Colonic mucosa (tissue), 4 donors: ENCODE results near the gene CRKL. TPM values are rescaled to one million over a fixed set of nuclear protein-coding genes. Genes with fewer than 3 reads are reported as not detected.
"Not testable (repeated sequence)": the region's sequence is repeated elsewhere in the genome, so short reads cannot be mapped to it uniquely, and the experiment has no call there.

Experiments
- DNase-seq: peaks from one replicate; pipeline ENCODE4 v3.0.0-alpha.2; 2020
- H3K27ac ChIP-seq: fragments of 200-600 bp; one replicate; pipeline ENCODE4 v1.8.0; 2021
- H3K27me3 ChIP-seq: fragments of 200-600 bp; one replicate; pipeline ENCODE4 v1.8.0; 2021
- H3K36me3 ChIP-seq: fragments of 200-600 bp; one replicate; pipeline ENCODE4 v1.8.0; 2021
- H3K4me1 ChIP-seq: fragments of 200-600 bp; one replicate; pipeline ENCODE4 v1.8.0; 2021; ENCODE audit warnings: mild to moderate bottlenecking
- H3K4me3 ChIP-seq: fragments of 200-600 bp; one replicate; pipeline ENCODE4 v1.8.0; 2021
- H3K9ac ChIP-seq, 2 donors: one replicate each; pipeline ENCODE4 v1.7.0; 2013; ENCODE audit warnings: control low read depth in 2 of 2, low read depth in 2 of 2, low read length in 2 of 2
- H3K9me3 ChIP-seq: fragments of 200-600 bp; one replicate; pipeline ENCODE4 v1.8.0; 2021
- CTCF ChIP-seq: fragments of 200-600 bp; IDR thresholded peaks from one replicate; pipeline ENCODE4 v1.8.0; 2022; ENCODE audit warnings: antibody characterized with exemption, mild to moderate bottlenecking
- intact Hi-C: fragments of 100-400 bp; cut with DNase I; formaldehyde crosslinking; loops from one replicate; pipeline ENCODE4 v1.14.1; 2022
- total RNA-seq, 2 donors: library from RNA; stranded (reverse); fragmentation: NEBNext Ultra II Directional in 1 of 2; extraction: Animal tissue kit (Norgen Biotek cat#: 25700) in 1 of 2; gene quantifications; one replicate each; pipeline ENCODE4 v1.2.1, GENCODE V29; 2021
- donor health status: healthy.
- donor health status: DM: no; HTN: no; CAD: no.
- donor health status: DM: no; HTN: no; CAD: no.

The CRKL gene
- total RNA-seq, 2 donors from 2014 or later, result 63.6 to 82.5 TPM

DNA sequence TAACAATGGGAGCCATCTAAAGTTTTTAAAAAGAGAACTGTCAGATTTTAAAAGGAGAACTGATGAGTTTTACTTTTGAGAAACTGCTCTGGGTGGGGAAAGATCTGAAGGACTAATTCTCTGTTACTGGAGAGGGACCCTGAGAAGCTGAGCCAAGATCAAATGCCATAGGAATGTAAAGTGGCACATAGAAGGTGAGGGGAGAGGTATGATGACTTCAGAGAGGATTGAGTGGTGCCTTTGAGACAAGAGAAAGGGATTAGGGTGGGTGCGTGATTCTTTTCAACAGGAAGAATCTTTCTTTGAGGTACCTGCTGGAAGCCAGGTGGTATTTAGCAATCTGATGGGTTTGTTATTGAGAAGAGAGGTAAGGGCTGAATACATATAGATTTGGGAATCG, 9.0 kb downstream of the CRKL start:
- Histone ChIP-seq H3K9ac (no peak overlapping the region), H3K4me3 (no peak overlapping the region), H3K4me1 (peaks cover 2% of the 10 kb centered on the region), H3K9me3 (no peaks in the 10 kb centered on the region), H3K36me3 (no peaks in the 10 kb centered on the region), H3K27ac (no peak overlapping the region), H3K27me3 (no peaks in the 10 kb centered on the region)
- no peak for DNase-seq
- intact Hi-C loops, result no loop called here
- TF ChIP-seq CTCF, result no peak

GRCh38 chr22:20927940-20928572, 10.8 kb downstream of the CRKL start:
- no peak overlapping the region for H3K27ac ChIP-seq
- H3K27me3 ChIP-seq, result no peaks in the 10 kb centered on the region
- H3K9ac ChIP-seq, result no peak overlapping the region
- no peak for DNase-seq
- no peaks in the 10 kb centered on the region for H3K4me1 ChIP-seq
- no peak overlapping the region for H3K4me3 ChIP-seq
- no peaks in the 10 kb centered on the region for H3K36me3 ChIP-seq
- no peaks in the 10 kb centered on the region for H3K9me3 ChIP-seq
- intact Hi-C loops, result no loop called here
- no peak for TF ChIP-seq CTCF

DNA sequence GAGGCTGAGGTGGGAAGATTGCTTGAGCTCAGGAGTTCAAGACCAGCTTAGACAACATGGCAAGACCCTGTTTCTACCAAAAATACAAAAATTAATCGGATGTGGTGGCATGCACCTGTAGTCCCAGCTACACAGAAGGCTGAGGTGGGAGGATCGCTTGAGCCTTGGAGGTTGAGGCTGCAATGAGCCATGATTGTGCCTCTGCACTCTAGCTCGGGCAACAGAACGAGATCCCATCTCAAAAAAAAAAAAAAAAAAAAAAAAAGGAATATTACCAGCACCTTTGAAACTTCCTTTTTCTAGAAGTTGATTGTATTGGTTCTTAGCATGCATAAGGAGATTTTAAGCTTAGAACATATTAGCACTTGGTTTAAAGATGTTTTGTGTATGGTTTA, 11.4 kb downstream of the CRKL start:
- TF ChIP-seq CTCF, result no peak
- H3K4me3 ChIP-seq, result no peak overlapping the region
- H3K4me1 ChIP-seq, result no peaks in the 10 kb centered on the region
- H3K36me3 ChIP-seq, result no peaks in the 10 kb centered on the region
- no peak for DNase-seq
- no peaks in the 10 kb centered on the region for H3K9me3 ChIP-seq
- H3K27ac ChIP-seq, result no peak overlapping the region
- no peak overlapping the region for H3K9ac ChIP-seq
- H3K27me3 ChIP-seq, result no peaks in the 10 kb centered on the region
- intact Hi-C loops, result no loop called here

GRCh38 chr22:20930004-20930403, 12.8 kb downstream of the CRKL start:
- H3K36me3 ChIP-seq, result no peaks in the 10 kb centered on the region
- H3K4me3 ChIP-seq, result no peak overlapping the region
- TF ChIP-seq CTCF, result no peak
- no peak for DNase-seq
- H3K9me3 ChIP-seq, result no peaks in the 10 kb centered on the region
- no peak overlapping the region for H3K27ac ChIP-seq
- intact Hi-C loops, result no loop called here
- no peak overlapping the region for H3K9ac ChIP-seq
- no peaks in the 10 kb centered on the region for H3K27me3 ChIP-seq
- no peaks in the 10 kb centered on the region for H3K4me1 ChIP-seq

DNA sequence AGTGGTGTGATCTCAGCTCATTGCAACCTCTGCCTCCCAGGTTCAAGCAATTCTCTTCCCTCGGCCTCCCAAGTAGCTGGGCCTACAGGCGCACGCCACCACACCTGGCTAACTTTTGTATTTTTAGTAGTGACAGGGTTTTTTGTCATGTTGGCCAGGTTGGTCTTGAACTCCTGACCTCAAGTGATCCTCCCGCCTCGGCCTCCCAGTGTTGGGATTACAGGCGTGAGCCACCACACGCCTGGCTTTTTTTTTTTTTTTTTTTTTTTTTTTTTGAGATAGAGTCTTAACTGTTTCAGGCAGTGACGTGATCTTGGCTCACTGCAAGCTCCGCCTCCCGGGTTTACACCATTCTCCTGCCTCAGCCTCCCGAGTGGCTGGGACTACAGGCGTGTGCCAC, 13.2 kb downstream of the CRKL start:
- H3K4me1 ChIP-seq, H3K9ac ChIP-seq, intact Hi-C loops, H3K27ac ChIP-seq, H3K4me3 ChIP-seq, H3K36me3 ChIP-seq, DNase-seq, H3K27me3 ChIP-seq, H3K9me3 ChIP-seq: not testable (repeated sequence)

GRCh38 chr22:20931126-20931654, 14.0 kb downstream of the CRKL start:
- no peak overlapping the region for H3K27ac ChIP-seq
- H3K9ac ChIP-seq, result no peak overlapping the region
- no peaks in the 10 kb centered on the region for H3K9me3 ChIP-seq
- intact Hi-C loops, result no loop called here
- TF ChIP-seq CTCF, result no peak
- DNase-seq, result no peak
- H3K36me3 ChIP-seq, result no peaks in the 10 kb centered on the region
- no peaks in the 10 kb centered on the region for H3K27me3 ChIP-seq
- H3K4me3 ChIP-seq, result no peak overlapping the region
- H3K4me1 ChIP-seq, result no peaks in the 10 kb centered on the region
